IMR-90 (cell line): ENCODE results near the gene PPP1R17. TPM values are rescaled to one million over a fixed set of nuclear protein-coding genes. Genes with fewer than 3 reads are reported as not detected.

Experiments used
- ATAC-seq: fragments of 200-7000 bp; cut with Tn5 transposase; 2 replicates; pipeline ENCODE4 v1.9.1; 2020; ENCODE audit warnings: low read depth, mild to moderate bottlenecking, moderate library complexity
- BruUV-seq: library from RNA; stranded (reverse); fragments of 400-500 nt; replicated peaks from 2 replicates; lab custom pipeline; 2021; lab: Mats Ljungman, UMichigan
- CTCF ChIA-PET: fragments of 300-600 bp; formaldehyde crosslinking; extraction: SDS; loops from one replicate; lab custom pipeline; 2021; ENCODE audit warnings: antibody characterized with exemption; lab: Yijun Ruan, JAX
- POLR2A ChIA-PET: fragments of 300-600 bp; sonication (Branson Sonifier 250); formaldehyde crosslinking; loops from one replicate; lab custom pipeline; 2022; ENCODE audit warnings: antibody characterized with exemption; ENCODE audit not compliant: unreplicated experiment; lab: Charles Lee
- DNase-seq: peaks from one replicate; pipeline ENCODE4 v3.0.0; 2013
- H2AFZ ChIP-seq: replicated peaks from 2 replicates; pipeline ENCODE3; 2013; ENCODE audit warnings: low read length, mild to moderate bottlenecking; ENCODE audit not compliant: poor library complexity
- H2AK5ac ChIP-seq: 2 replicates; pipeline ENCODE4 v1.6.1; 2013; ENCODE audit warnings: low read depth, low read length, inconsistent platforms
- H2AK9ac ChIP-seq: replicated peaks from 2 replicates; pipeline ENCODE3; 2013; ENCODE audit warnings: mild to moderate bottlenecking, low read depth, low read length, moderate library complexity; ENCODE audit not compliant: poor library complexity
- H2BK120ac ChIP-seq: 2 replicates; pipeline ENCODE4 v1.6.1; 2013; ENCODE audit warnings: low read depth, low read length, inconsistent platforms
- H2BK15ac ChIP-seq: 3 replicates; pipeline ENCODE4 v1.6.1; 2013; ENCODE audit warnings: low read depth, low read length, inconsistent platforms
- H2BK20ac ChIP-seq: 2 replicates; pipeline ENCODE4 v1.6.1; 2013; ENCODE audit warnings: low read depth, mild to moderate bottlenecking, inconsistent platforms, low read length, moderate library complexity
- H2BK5ac ChIP-seq: 2 replicates; pipeline ENCODE4 v1.6.1; 2013; ENCODE audit warnings: mild to moderate bottlenecking, low read depth, low read length, inconsistent platforms; ENCODE audit not compliant: poor library complexity, severe bottlenecking
- H3K14ac ChIP-seq: replicated peaks from 2 replicates; pipeline ENCODE4 v1.6.1; 2013; ENCODE audit warnings: low read depth, low read length, inconsistent platforms
- H3K18ac ChIP-seq: 2 replicates; pipeline ENCODE4 v1.6.1; 2013; ENCODE audit warnings: low read depth, low read length, control low read depth
- H3K23ac ChIP-seq: 2 replicates; pipeline ENCODE4 v1.6.1; 2013; ENCODE audit warnings: low read depth, low read length, inconsistent platforms
- H3K27ac ChIP-seq: 2 replicates; pipeline ENCODE4 v1.5.1; 2013; ENCODE audit warnings: mild to moderate bottlenecking, control low read depth, low read length; ENCODE audit not compliant: insufficient read depth
- H3K27me3 ChIP-seq: 2 replicates; pipeline ENCODE4 v1.6.1; 2013; ENCODE audit warnings: low read length; ENCODE audit not compliant: control insufficient read depth, insufficient read depth
- H3K36me3 ChIP-seq: 2 replicates; pipeline ENCODE4 v1.6.1; 2013; ENCODE audit warnings: low read length, mixed read lengths; ENCODE audit not compliant: control insufficient read depth, insufficient read depth
- H3K4ac ChIP-seq: 2 replicates; pipeline ENCODE4 v1.6.1; 2013; ENCODE audit warnings: low read depth, low read length, inconsistent platforms
- H3K4me1 ChIP-seq: 2 replicates; pipeline ENCODE4 v1.6.1; 2013; ENCODE audit warnings: low read length, mixed read lengths; ENCODE audit not compliant: control insufficient read depth, insufficient read depth
- H3K4me2 ChIP-seq: 2 replicates; pipeline ENCODE4 v1.6.1; 2013; ENCODE audit warnings: low read depth, mild to moderate bottlenecking, control low read depth, low read length, moderate library complexity
- H3K4me3 ChIP-seq: 2 replicates; pipeline ENCODE4 v1.5.1; 2013; ENCODE audit warnings: low read depth, mild to moderate bottlenecking, control low read depth, low read length, moderate library complexity; ENCODE audit not compliant: insufficient read depth
- H3K56ac ChIP-seq: 2 replicates; pipeline ENCODE4 v1.6.1; 2013; ENCODE audit warnings: low read length, inconsistent platforms; ENCODE audit not compliant: insufficient read depth; ENCODE audit errors: extremely low read depth
- H3K79me1 ChIP-seq, 2 experiments: 2 replicates each; pipeline ENCODE4 v1.6.1; 2013; ENCODE audit warnings: low read length in 2 of 2, inconsistent platforms in 1 of 2, low read depth in 1 of 2
- H3K9ac ChIP-seq: 2 replicates; pipeline ENCODE4 v1.6.1; 2013; ENCODE audit warnings: low read depth, low read length, control low read depth
- H3K9me1 ChIP-seq: 2 replicates; pipeline ENCODE4 v1.6.1; 2013; ENCODE audit warnings: low read length, inconsistent platforms; ENCODE audit not compliant: insufficient read depth
- H3K9me3 ChIP-seq: 2 replicates; pipeline ENCODE4 v1.6.1; 2013; ENCODE audit warnings: low read length; ENCODE audit not compliant: control insufficient read depth, insufficient read depth
- H4K20me1 ChIP-seq: 2 replicates; pipeline ENCODE4 v1.6.1; 2013; ENCODE audit warnings: low read length, inconsistent platforms; ENCODE audit not compliant: insufficient read depth
- H4K5ac ChIP-seq: 2 replicates; pipeline ENCODE4 v1.6.1; 2013; ENCODE audit warnings: mild to moderate bottlenecking, low read depth, low read length, control low read depth
- H4K8ac ChIP-seq, 2 experiments: 2 replicates each; pipeline ENCODE4 v1.6.1; 2013; ENCODE audit warnings: low read depth in 2 of 2, low read length in 2 of 2, control low read depth in 1 of 2, inconsistent platforms in 1 of 2
- H4K91ac ChIP-seq: 2 replicates; pipeline ENCODE4 v1.6.1; 2013; ENCODE audit warnings: low read depth, low read length, inconsistent platforms; ENCODE audit not compliant: insufficient read depth
- BHLHE40 ChIP-seq: fragments of 150-350 bp; IDR thresholded peaks from 2 replicates; pipeline ENCODE4 v1.6.1; 2016; ENCODE audit warnings: mild to moderate bottlenecking, low read depth, low read length
- CEBPB ChIP-seq: IDR thresholded peaks from 2 replicates; pipeline ENCODE4 v1.6.1; 2012; ENCODE audit warnings: low read depth, low read length, improper control_type of control experiment
- FOS ChIP-seq: fragments of 150-350 bp; IDR thresholded peaks from 2 replicates; pipeline ENCODE4 v1.6.1; 2016; ENCODE audit warnings: low read depth, low read length
- MAZ ChIP-seq: IDR thresholded peaks from 2 replicates; pipeline ENCODE4 v1.6.1; 2012; ENCODE audit warnings: low read depth, mild to moderate bottlenecking, low read length, improper control_type of control experiment, moderate library complexity, borderline replicate concordance
- MXI1 ChIP-seq: IDR thresholded peaks from 2 replicates; pipeline ENCODE4 v1.6.1; 2012; ENCODE audit warnings: low read depth, mild to moderate bottlenecking, low read length, moderate library complexity, borderline replicate concordance
- NFE2L2 ChIP-seq: fragments of 150-350 bp; IDR thresholded peaks from 2 replicates; pipeline ENCODE4 v1.6.1; 2016; ENCODE audit warnings: low read depth, mild to moderate bottlenecking, low read length
- RFX5 ChIP-seq: IDR thresholded peaks from 2 replicates; pipeline ENCODE4 v1.8.0; 2012; ENCODE audit warnings: low read depth, mild to moderate bottlenecking, low read length, moderate library complexity
- WGBS, 2 experiments: methylation state at CpG; one replicate each; pipeline versions ENCODE4 v1.1.5 to v1.1.7; 2013; ENCODE audit warnings: missing lambda C conversion rate in 2 of 2; ENCODE audit not compliant: insufficient read length in 1 of 2; ENCODE audit errors: extremely low coverage in 2 of 2; 5-methylcytosine and 5-hydroxymethylcytosine counted together
- dilution Hi-C: fragments of 300-500 bp; cut with HindIII; formaldehyde crosslinking; loops from one replicate; pipeline ENCODE4 v1.14.3; 2018; ENCODE audit warnings: low sequenced_read_pairs; ENCODE audit not compliant: unreplicated experiment
- in situ Hi-C: fragments of 300-500 bp; cut with MboI; formaldehyde crosslinking; loops from 3 replicates; pipeline ENCODE4 v1.14.3; 2019; ENCODE audit warnings: low sequenced_read_pairs, inconsistent platforms, mixed read lengths
- intact Hi-C: fragments of 100-400 bp; cut with micrococcal nuclease; formaldehyde crosslinking; loops from 2 replicates; pipeline ENCODE4 v1.10.0; 2022
- polyA plus RNA-seq, 3 experiments: library from polyadenylated mRNA; depleted of rRNA; stranded (reverse); fragments of >200 nt; gene quantifications; 2 replicates each; pipeline ENCODE4 v1.2.3, GENCODE V29; 2012; ENCODE audit warnings: low replicate concordance in 1 of 3
- total RNA-seq: library from RNA; depleted of rRNA; stranded (reverse); fragments of >200 nt; gene quantifications from 2 replicates; pipeline ENCODE4 v1.2.3, GENCODE V29; 2012

Gene PPP1R17
- total and polyA plus RNA-seq, 2 of the 4 experiments (the other 2 are of a cell fraction) = not detected

DNA sequence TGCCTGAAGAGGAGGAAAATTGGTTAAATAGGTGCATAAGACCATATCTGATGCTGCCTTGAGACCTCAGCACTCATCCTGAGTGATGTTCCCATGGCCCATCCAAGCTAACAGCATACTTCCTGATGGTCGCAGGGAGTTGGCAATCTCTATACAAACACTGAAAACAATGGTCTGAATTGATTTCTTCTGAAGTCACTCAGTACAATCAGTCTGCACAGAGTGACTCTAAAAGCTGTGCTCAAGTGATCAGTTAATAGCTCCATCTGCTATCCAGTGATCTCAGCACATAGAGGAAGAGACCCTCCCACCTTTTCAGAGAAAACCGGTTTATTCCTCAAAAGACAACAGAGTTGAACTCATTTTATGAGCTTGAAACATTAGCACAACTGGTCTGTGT lies 3.9 kb downstream of the PPP1R17 start:
- ATAC-seq (no peak), DNase-seq (no peak)
- H4K5ac ChIP-seq = no peak overlapping the region
- H3K27me3 ChIP-seq = no peaks in the 10 kb centered on the region; the same call in 1 of the 2 replicates
- no peak for TF ChIP-seq FOS
- TF ChIP-seq MXI1 = no peak
- TF ChIP-seq MAZ = no peak
- TF ChIP-seq RFX5 = no peak
- TF ChIP-seq CEBPB = no peak
- TF ChIP-seq NFE2L2 = no peak
- no peak for TF ChIP-seq BHLHE40
- CTCF ChIA-PET = no interaction called here
- no peak overlapping the region for H2AFZ ChIP-seq
- no peak overlapping the region for H2BK120ac ChIP-seq
- H3K79me1 ChIP-seq = no peaks in the 10 kb centered on the region
- no peaks in the 10 kb centered on the region for H3K4me1 ChIP-seq
- in situ Hi-C loops (no loop called here), intact Hi-C loops (no loop called here), dilution Hi-C loops (no loop called here)
- no peak overlapping the region for H2BK15ac ChIP-seq
- no peak overlapping the region for H3K4me2 ChIP-seq
- no peak overlapping the region for H4K91ac ChIP-seq
- H3K9me3 ChIP-seq = no peaks in the 10 kb centered on the region
- H3K36me3 ChIP-seq = no peaks in the 10 kb centered on the region
- no peak overlapping the region for H3K56ac ChIP-seq
- H4K20me1 ChIP-seq = no peaks in the 10 kb centered on the region
- H3K4me3 ChIP-seq = no peak overlapping the region
- BruUV-seq = no TSS peak
- POLR2A ChIA-PET = no interaction called here
- no peak overlapping the region for H2BK5ac ChIP-seq
- H3K9ac ChIP-seq = no peak overlapping the region
- no peak overlapping the region for H4K8ac ChIP-seq
- H3K4ac ChIP-seq = no peak overlapping the region
- WGBS, 2 experiments = 67% methylated on average over 1 of the region's 2 CpGs; no CpG with 5 or more reads in 1 of the 2 experiments
- no peak overlapping the region for H2BK20ac ChIP-seq
- H3K9me1 ChIP-seq = no peaks in the 10 kb centered on the region
- no peak overlapping the region for H2AK5ac ChIP-seq
- H3K18ac ChIP-seq = no peak overlapping the region
- no peak overlapping the region for H3K23ac ChIP-seq
- no peak overlapping the region for H3K14ac ChIP-seq
- no peak overlapping the region for H2AK9ac ChIP-seq
- H3K27ac ChIP-seq = no peak overlapping the region
